ENCODE data around the gene MRGPRF.

Gene MRGPRF

GRCh38 chr11:69039501-69039900 lies 26.5 kb upstream of the MRGPRF start:
- TF ChIP-seq ZFX (IDR thresholded peaks at IDR 0.05; ENCODE audit: borderline replicate concordance), result no peak
- TF ChIP-seq, protein P1, sequence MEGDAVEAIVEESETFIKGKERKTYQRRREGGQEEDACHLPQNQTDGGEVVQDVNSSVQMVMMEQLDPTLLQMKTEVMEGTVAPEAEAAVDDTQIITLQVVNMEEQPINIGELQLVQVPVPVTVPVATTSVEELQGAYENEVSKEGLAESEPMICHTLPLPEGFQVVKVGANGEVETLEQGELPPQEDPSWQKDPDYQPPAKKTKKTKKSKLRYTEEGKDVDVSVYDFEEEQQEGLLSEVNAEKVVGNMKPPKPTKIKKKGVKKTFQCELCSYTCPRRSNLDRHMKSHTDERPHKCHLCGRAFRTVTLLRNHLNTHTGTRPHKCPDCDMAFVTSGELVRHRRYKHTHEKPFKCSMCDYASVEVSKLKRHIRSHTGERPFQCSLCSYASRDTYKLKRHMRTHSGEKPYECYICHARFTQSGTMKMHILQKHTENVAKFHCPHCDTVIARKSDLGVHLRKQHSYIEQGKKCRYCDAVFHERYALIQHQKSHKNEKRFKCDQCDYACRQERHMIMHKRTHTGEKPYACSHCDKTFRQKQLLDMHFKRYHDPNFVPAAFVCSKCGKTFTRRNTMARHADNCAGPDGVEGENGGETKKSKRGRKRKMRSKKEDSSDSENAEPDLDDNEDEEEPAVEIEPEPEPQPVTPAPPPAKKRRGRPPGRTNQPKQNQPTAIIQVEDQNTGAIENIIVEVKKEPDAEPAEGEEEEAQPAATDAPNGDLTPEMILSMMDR (IDR thresholded peaks at IDR 0.05), result no peak
- H3K27ac ChIP-seq, result no peak overlapping the region

DNA sequence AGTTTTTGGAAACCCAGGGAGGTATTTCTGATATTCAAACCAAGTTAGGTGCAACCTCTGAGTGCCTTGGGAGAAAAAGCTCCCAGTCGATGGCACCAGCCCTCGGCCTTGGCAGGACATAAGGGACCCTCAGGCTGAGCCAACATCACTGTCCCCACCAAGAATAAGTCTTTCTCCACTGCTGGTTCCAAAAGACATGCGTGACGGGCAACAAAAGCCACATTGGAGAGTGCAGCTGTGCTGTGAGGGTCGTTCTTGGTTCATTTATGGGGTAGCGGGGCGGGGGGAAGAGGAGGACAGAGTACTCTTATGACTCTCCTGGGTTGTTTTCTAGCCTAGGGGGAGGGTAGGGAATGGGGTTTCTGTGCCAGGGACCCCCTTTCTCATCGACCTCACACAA lies 24.5 kb upstream of the MRGPRF start:
- H3K27ac ChIP-seq, result no peak overlapping the region
- TF ChIP-seq ZFX (IDR thresholded peaks at IDR 0.05; ENCODE audit: borderline replicate concordance), result no peak
- TF ChIP-seq, protein P1 (IDR thresholded peaks at IDR 0.05), result no peak

GRCh38 chr11:69037074-69037473 lies 24.0 kb upstream of the MRGPRF start:
- TF ChIP-seq ZFX (IDR thresholded peaks at IDR 0.05; ENCODE audit: borderline replicate concordance), result no peak
- TF ChIP-seq, protein P1 (IDR thresholded peaks at IDR 0.05), result no peak
- H3K27ac ChIP-seq, result no peak overlapping the region

DNA sequence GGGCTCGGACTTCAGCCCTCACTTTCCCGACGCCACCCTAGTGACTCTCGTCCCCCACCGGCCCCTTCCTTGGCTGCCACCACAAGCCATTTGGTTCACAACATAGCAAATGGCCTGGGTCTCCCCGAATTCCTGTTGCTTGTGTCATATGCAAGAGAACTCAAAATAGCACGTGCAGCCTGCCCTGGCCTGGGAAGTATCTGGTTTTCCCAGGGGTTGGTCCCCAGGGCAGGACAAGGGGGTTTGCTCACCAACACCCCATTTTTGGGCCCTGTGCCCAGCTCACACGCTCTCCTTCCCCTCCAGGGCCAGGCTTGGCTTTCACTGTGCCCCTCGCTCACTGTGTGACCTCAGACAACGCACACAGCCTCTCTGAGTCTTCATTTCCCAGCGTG lies 22.9 kb upstream of the MRGPRF start:
- H3K27ac ChIP-seq, result no peak overlapping the region
- TF ChIP-seq, protein P1 (IDR thresholded peaks at IDR 0.05), result no peak
- TF ChIP-seq ZFX (IDR thresholded peaks at IDR 0.05; ENCODE audit: borderline replicate concordance), result no peak

GRCh38 chr11:69035150-69035945 lies 22.3 kb upstream of the MRGPRF start:
- TF ChIP-seq, protein P1 (IDR thresholded peaks at IDR 0.05), result no peak
- TF ChIP-seq ZFX (IDR thresholded peaks at IDR 0.05; ENCODE audit: borderline replicate concordance), result no peak
- H3K27ac ChIP-seq, result no peak overlapping the region

- no peak for TF ChIP-seq ZFX (IDR thresholded peaks at IDR 0.05; ENCODE audit: borderline replicate concordance)
- TF ChIP-seq, protein P1 (IDR thresholded peaks at IDR 0.05), result no peak
- H3K27ac ChIP-seq, result no peak overlapping the region
Measured at GRCh38 chr11:69034123-69034867, 21.2 kb upstream of the MRGPRF start.

DNA sequence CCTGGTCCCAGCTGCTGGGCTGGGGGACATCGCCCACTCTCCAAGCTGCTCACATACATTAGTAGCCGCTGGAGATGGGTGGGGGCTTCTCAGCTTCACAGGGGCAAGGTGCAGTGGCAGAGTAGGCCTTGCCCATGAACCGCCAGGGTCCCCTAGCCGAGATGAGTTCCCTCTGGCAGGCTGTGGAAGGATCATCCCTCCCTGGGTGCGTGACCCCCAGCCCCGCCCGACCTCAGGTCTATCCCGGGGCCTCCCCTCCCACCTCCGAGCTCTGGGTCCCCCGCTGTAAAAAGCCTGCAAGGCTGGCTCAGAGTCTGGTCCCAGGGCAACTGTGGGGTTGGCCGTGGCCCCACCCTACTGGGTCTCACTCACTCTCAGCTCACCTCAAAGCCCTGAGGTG lies 20.4 kb upstream of the MRGPRF start:
- no peak for TF ChIP-seq ZFX (IDR thresholded peaks at IDR 0.05; ENCODE audit: borderline replicate concordance)
- TF ChIP-seq, protein P1 (IDR thresholded peaks at IDR 0.05), result no peak
- H3K27ac ChIP-seq, result no peak overlapping the region

Measured in 22Rv1 (cell line).